CD4-positive, alpha-beta T cell treated with Interleukin-6 for 4 hours (primary cell): ENCODE results near the gene ACVR2B.

Experiments
- DNase-seq: peaks from one replicate; pipeline ENCODE4 v3.0.0-alpha.2; 2020; ENCODE audit warnings: mixed read lengths

Gene ACVR2B

GRCh38 chr3:38458796-38459498 lies 5.3 kb downstream of the ACVR2B start:
- DNase-seq: no peak

GRCh38 chr3:38459499-38460048 lies 5.9 kb downstream of the ACVR2B start:
- DNase-seq: no peak

GRCh38 chr3:38460377-38461270 lies 6.9 kb downstream of the ACVR2B start:
- no peak for DNase-seq

GRCh38 chr3:38465588-38466154 lies 12.0 kb downstream of the ACVR2B start:
- DNase-seq: no peak

GRCh38 chr3:38468765-38469164 lies 15.1 kb downstream of the ACVR2B start:
- no peak for DNase-seq

GRCh38 chr3:38469852-38470251 lies 16.2 kb downstream of the ACVR2B start:
- DNase-seq: no peak

GRCh38 chr3:38471260-38471857 lies 17.7 kb downstream of the ACVR2B start:
- no peak for DNase-seq

GRCh38 chr3:38472342-38472741 lies 18.7 kb downstream of the ACVR2B start:
- DNase-seq: no peak

- no peak for DNase-seq
Observed at GRCh38 chr3:38473229-38473628, 19.5 kb downstream of the ACVR2B start.

GRCh38 chr3:38474928-38475605 lies 21.4 kb downstream of the ACVR2B start:
- DNase-seq: no peak

GRCh38 chr3:38475716-38476115 lies 22.0 kb downstream of the ACVR2B start:
- DNase-seq: no peak

- DNase-seq: no peak
Observed at GRCh38 chr3:38476157-38476756, 22.6 kb downstream of the ACVR2B start.

- no peak for DNase-seq
Observed at GRCh38 chr3:38477057-38477820, 23.5 kb downstream of the ACVR2B start.

GRCh38 chr3:38477839-38478450 lies 24.3 kb downstream of the ACVR2B start:
- DNase-seq: no peak

- DNase-seq: no peak
Observed at GRCh38 chr3:38478901-38479300, 25.2 kb downstream of the ACVR2B start.

GRCh38 chr3:38479431-38480092 lies 25.9 kb downstream of the ACVR2B start:
- DNase-seq: peak; percentile 58

GRCh38 chr3:38480093-38480445 lies 26.4 kb downstream of the ACVR2B start:
- no peak for DNase-seq

- DNase-seq: no peak
Observed at GRCh38 chr3:38480930-38481329, 27.2 kb downstream of the ACVR2B start.

- no peak for DNase-seq
Observed at GRCh38 chr3:38482951-38483350, 29.3 kb downstream of the ACVR2B start.

- DNase-seq: no peak
Observed at GRCh38 chr3:38487323-38487722, 33.6 kb downstream of the ACVR2B start.
